ENCODE measurements around the gene NACA2.
"Not testable (repeated sequence)": the region's sequence is repeated elsewhere in the genome, so short reads cannot be mapped to it uniquely, and the experiment has no call there.

NACA2 gene

GRCh38 chr17:61587807-61588660 is 3.0 kb downstream of the NACA2 start:
- Histone ChIP-seq H3K27ac (ENCODE audit: low read depth, low read length) (no peak overlapping the region), H3K79me2 (ENCODE audit: control insufficient read depth, insufficient read depth, low read length, unreplicated experiment) (no peaks in the 10 kb centered on the region), H3K4me1 (ENCODE audit: control insufficient read depth, insufficient read depth, low read length, unreplicated experiment) (no peaks in the 10 kb centered on the region), H2AFZ (ENCODE audit: low read length, unreplicated experiment) (no peak overlapping the region), H3K27me3 (ENCODE audit: insufficient read depth, low read length) (peaks cover 36% of the 10 kb centered on the region), H3K36me3 (ENCODE audit: insufficient read depth, low read length) (no peaks in the 10 kb centered on the region), H3K4me3 (ENCODE audit: low read depth, low read length) (no peak overlapping the region)

- no peaks in the 10 kb centered on the region for H3K4me1 ChIP-seq (ENCODE audit: control insufficient read depth, insufficient read depth, low read length, unreplicated experiment)
- no peak overlapping the region for H2AFZ ChIP-seq (ENCODE audit: low read length, unreplicated experiment)
- no peaks in the 10 kb centered on the region for H3K79me2 ChIP-seq (ENCODE audit: control insufficient read depth, insufficient read depth, low read length, unreplicated experiment)
- H3K27me3 ChIP-seq (ENCODE audit: insufficient read depth, low read length) = peaks cover 28% of the 10 kb centered on the region
- no peak overlapping the region for H3K4me3 ChIP-seq (ENCODE audit: low read depth, low read length)
- H3K27ac ChIP-seq (ENCODE audit: low read depth, low read length) = no peak overlapping the region
- no peaks in the 10 kb centered on the region for H3K36me3 ChIP-seq (ENCODE audit: insufficient read depth, low read length)
These were observed 3.8 kb downstream of the NACA2 start for GRCh38 chr17:61587242-61587641.

GRCh38 chr17:61586622-61587021 is 4.4 kb downstream of the NACA2 start:
- H3K27ac ChIP-seq (ENCODE audit: low read depth, low read length); H3K4me1 ChIP-seq (ENCODE audit: control insufficient read depth, insufficient read depth, low read length, unreplicated experiment); H3K79me2 ChIP-seq (ENCODE audit: control insufficient read depth, insufficient read depth, low read length, unreplicated experiment); H3K4me3 ChIP-seq (ENCODE audit: low read depth, low read length); H2AFZ ChIP-seq (ENCODE audit: low read length, unreplicated experiment); H3K36me3 ChIP-seq (ENCODE audit: insufficient read depth, low read length): not testable (repeated sequence)
- H3K27me3 ChIP-seq (ENCODE audit: insufficient read depth, low read length) = peaks cover 22% of the 10 kb centered on the region

- Histone ChIP-seq H3K4me3 (ENCODE audit: low read depth, low read length) (no peak overlapping the region), H3K36me3 (ENCODE audit: insufficient read depth, low read length) (no peaks in the 10 kb centered on the region), H3K27ac (ENCODE audit: low read depth, low read length) (no peak overlapping the region), H2AFZ (ENCODE audit: low read length, unreplicated experiment) (no peak overlapping the region), H3K4me1 (ENCODE audit: control insufficient read depth, insufficient read depth, low read length, unreplicated experiment) (peaks cover 3% of the 10 kb centered on the region), H3K27me3 (ENCODE audit: insufficient read depth, low read length) (peaks cover 17% of the 10 kb centered on the region), H3K79me2 (ENCODE audit: control insufficient read depth, insufficient read depth, low read length, unreplicated experiment) (no peaks in the 10 kb centered on the region)
These were observed 4.9 kb downstream of the NACA2 start for GRCh38 chr17:61586031-61586566.

GRCh38 chr17:61584866-61585265 is 6.2 kb downstream of the NACA2 start:
- Histone ChIP-seq H3K27me3 (ENCODE audit: insufficient read depth, low read length) (peaks cover 4% of the 10 kb centered on the region; the same call in 1 of the 2 replicates), H2AFZ (ENCODE audit: low read length, unreplicated experiment) (no peak overlapping the region), H3K36me3 (ENCODE audit: insufficient read depth, low read length) (no peaks in the 10 kb centered on the region), H3K79me2 (ENCODE audit: control insufficient read depth, insufficient read depth, low read length, unreplicated experiment) (no peaks in the 10 kb centered on the region), H3K4me1 (ENCODE audit: control insufficient read depth, insufficient read depth, low read length, unreplicated experiment) (peaks cover 11% of the 10 kb centered on the region), H3K4me3 (ENCODE audit: low read depth, low read length) (no peak overlapping the region), H3K27ac (ENCODE audit: low read depth, low read length) (no peak overlapping the region)

DNA sequence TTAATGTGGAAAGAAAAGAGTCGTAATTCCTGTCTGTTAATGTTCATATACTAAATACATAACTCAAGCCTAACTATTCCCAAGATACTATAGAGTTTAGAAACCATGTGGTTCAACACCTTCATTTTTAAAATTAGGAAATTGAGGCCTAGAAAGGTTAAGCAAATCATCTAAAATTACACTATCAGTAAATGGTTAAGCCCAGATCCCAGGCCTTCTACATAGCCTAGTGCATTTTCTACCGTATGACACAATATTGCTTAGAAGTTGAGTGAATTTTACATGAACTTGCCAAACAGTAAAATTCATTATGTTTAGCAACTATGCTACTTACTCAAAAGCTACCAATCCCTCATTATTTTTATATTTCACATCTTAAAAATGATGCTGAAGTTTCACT is 6.8 kb downstream of the NACA2 start:
- peaks cover 11% of the 10 kb centered on the region for H3K4me1 ChIP-seq (ENCODE audit: control insufficient read depth, insufficient read depth, low read length, unreplicated experiment)
- no peak overlapping the region for H3K4me3 ChIP-seq (ENCODE audit: low read depth, low read length)
- H3K27ac ChIP-seq (ENCODE audit: low read depth, low read length) = no peak overlapping the region
- H3K27me3 ChIP-seq (ENCODE audit: insufficient read depth, low read length) = no peaks in the 10 kb centered on the region
- H2AFZ ChIP-seq (ENCODE audit: low read length, unreplicated experiment) = no peak overlapping the region
- H3K79me2 ChIP-seq (ENCODE audit: control insufficient read depth, insufficient read depth, low read length, unreplicated experiment) = no peaks in the 10 kb centered on the region
- H3K36me3 ChIP-seq (ENCODE audit: insufficient read depth, low read length) = no peaks in the 10 kb centered on the region

DNA sequence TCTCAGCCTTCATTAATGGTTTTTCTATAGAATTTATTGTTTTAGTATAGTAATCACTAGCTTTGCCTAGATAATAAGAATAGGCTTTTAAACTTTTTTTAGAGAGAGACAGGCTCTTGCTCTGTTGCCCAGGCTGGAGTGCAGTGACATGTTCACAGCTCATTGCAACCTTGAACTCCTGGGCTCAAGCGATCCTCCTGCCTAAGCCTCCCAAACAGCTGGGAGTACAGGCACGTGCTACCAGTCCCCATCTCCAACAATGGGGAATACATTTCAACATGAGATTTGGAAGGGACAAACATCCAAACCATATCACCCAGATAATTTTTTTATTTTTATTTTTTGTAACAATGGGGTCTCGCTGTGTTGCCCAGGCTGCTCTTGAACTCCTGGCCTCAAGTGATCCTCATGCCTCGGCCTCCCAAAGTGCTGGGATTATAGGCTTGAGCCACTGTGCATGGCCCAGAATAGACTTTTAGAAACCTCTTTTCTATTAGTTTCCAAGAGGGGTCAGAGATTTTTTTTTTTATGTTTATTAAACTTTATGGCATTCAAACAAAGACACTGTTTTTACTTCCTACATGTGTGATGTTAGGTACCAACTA is 7.3 kb downstream of the NACA2 start:
- H3K27me3 ChIP-seq (ENCODE audit: insufficient read depth, low read length) = no peaks in the 10 kb centered on the region
- H3K36me3 ChIP-seq (ENCODE audit: insufficient read depth, low read length) = no peaks in the 10 kb centered on the region
- H3K27ac ChIP-seq (ENCODE audit: low read depth, low read length) = no peak overlapping the region
- H3K4me1 ChIP-seq (ENCODE audit: control insufficient read depth, insufficient read depth, low read length, unreplicated experiment) = peaks cover 11% of the 10 kb centered on the region
- no peak overlapping the region for H2AFZ ChIP-seq (ENCODE audit: low read length, unreplicated experiment)
- no peak overlapping the region for H3K4me3 ChIP-seq (ENCODE audit: low read depth, low read length)
- no peaks in the 10 kb centered on the region for H3K79me2 ChIP-seq (ENCODE audit: control insufficient read depth, insufficient read depth, low read length, unreplicated experiment)

DNA sequence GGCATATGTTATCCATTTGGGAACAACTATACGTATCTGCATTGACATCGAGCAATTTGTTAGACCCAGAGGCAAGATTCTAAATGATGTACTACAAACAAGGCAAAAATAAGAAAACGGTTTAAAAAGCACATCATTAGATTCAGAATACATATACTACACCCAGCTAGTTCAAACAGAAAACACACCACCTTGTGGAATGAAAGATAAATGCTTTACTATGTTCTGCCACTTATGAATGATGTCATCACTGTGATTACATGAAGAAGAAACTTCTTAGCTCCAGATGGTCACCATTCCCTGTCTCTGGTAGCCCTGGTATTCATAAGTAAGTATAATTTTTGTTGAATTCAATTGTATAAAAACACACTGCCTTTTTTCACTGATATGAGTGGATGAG is 7.8 kb downstream of the NACA2 start:
- H3K36me3 ChIP-seq (ENCODE audit: insufficient read depth, low read length) = no peaks in the 10 kb centered on the region
- no peaks in the 10 kb centered on the region for H3K27me3 ChIP-seq (ENCODE audit: insufficient read depth, low read length)
- H3K4me3 ChIP-seq (ENCODE audit: low read depth, low read length) = no peak overlapping the region
- H2AFZ ChIP-seq (ENCODE audit: low read length, unreplicated experiment) = no peak overlapping the region
- H3K79me2 ChIP-seq (ENCODE audit: control insufficient read depth, insufficient read depth, low read length, unreplicated experiment) = no peaks in the 10 kb centered on the region
- H3K4me1 ChIP-seq (ENCODE audit: control insufficient read depth, insufficient read depth, low read length, unreplicated experiment) = peaks cover 11% of the 10 kb centered on the region
- no peak overlapping the region for H3K27ac ChIP-seq (ENCODE audit: low read depth, low read length)

DNA sequence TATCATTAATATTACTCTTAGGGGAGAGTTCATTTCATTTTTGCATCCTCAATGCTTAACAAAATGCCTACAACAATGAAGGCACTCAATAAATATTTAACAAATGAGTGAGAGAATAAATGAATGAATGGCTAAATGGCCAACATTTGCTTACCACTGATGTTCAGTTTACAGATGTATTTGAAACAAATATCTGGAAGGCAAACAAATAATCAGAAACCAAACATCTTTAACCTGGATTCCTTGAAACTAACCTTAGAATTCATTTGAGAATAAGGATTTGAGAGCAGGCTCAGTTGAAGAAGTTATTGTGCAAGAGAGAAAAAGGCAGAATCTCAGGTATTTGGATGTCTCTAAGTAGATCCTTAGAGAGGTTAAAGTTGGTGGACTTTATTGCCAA is 8.4 kb downstream of the NACA2 start:
- Histone ChIP-seq H3K27ac (ENCODE audit: low read depth, low read length) (no peak overlapping the region), H3K79me2 (ENCODE audit: control insufficient read depth, insufficient read depth, low read length, unreplicated experiment) (no peaks in the 10 kb centered on the region), H3K4me1 (ENCODE audit: control insufficient read depth, insufficient read depth, low read length, unreplicated experiment) (peaks cover 11% of the 10 kb centered on the region), H3K36me3 (ENCODE audit: insufficient read depth, low read length) (no peaks in the 10 kb centered on the region), H3K27me3 (ENCODE audit: insufficient read depth, low read length) (no peaks in the 10 kb centered on the region), H3K4me3 (ENCODE audit: low read depth, low read length) (no peak overlapping the region), H2AFZ (ENCODE audit: low read length, unreplicated experiment) (no peak overlapping the region)

DNA sequence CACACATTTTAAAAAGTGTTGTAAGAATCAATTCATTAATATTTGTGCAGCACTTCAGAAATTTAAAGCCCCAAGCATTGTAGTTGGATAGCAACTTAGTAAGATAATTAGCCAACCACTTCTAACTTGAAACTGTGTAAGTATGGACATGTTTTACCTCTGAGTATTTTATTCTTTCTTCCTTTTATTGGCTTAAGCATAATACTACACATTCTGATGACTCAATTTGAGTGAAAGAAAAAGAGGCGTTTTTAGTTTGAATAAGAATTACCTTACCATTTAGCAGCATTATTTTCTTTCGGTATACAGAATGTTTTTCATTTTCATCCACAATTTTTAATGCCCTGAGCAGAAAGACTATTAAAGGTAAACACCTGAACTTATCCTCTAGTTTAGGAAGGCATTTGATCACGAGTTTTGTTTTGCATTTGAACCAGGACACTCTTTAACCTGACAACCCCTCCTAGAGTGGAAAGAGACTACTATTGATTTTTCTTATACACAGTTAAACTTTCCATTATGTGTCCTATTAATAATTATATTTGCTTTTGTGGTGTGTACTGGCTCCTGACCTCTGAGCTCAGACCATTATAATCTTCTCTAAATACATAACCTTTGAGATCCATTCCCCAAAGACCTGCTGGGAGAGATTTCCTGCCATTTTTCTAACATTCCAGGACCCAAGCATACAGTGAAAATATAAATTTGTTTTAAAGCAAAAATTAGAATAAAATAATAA is 9.2 kb downstream of the NACA2 start:
- Histone ChIP-seq H3K4me1 (ENCODE audit: control insufficient read depth, insufficient read depth, low read length, unreplicated experiment) (peaks cover 11% of the 10 kb centered on the region), H3K27ac (ENCODE audit: low read depth, low read length) (no peak overlapping the region), H2AFZ (ENCODE audit: low read length, unreplicated experiment) (no peak overlapping the region), H3K27me3 (ENCODE audit: insufficient read depth, low read length) (no peaks in the 10 kb centered on the region), H3K4me3 (ENCODE audit: low read depth, low read length) (no peak overlapping the region), H3K36me3 (ENCODE audit: insufficient read depth, low read length) (no peaks in the 10 kb centered on the region), H3K79me2 (ENCODE audit: control insufficient read depth, insufficient read depth, low read length, unreplicated experiment) (no peaks in the 10 kb centered on the region)

All from ACC112 (cell line).